Smooth muscle cell (in vitro differentiated cells): ENCODE measurements around the gene HEATR1. TPM values are rescaled to one million over a fixed set of nuclear protein-coding genes. Genes with fewer than 3 reads are reported as not detected.

Source experiments
- DNase-seq: peaks from one replicate; lab custom pipeline; 2025; ENCODE audit not compliant: unreplicated experiment; lab: John Stamatoyannopoulos, UW
- H2AFZ ChIP-seq: fragments of 200-600 bp; sonication (generic); 2 replicates; pipeline ENCODE4 v1.6.0; 2016; ENCODE audit warnings: antibody characterized with exemption, low read depth, mild to moderate bottlenecking
- H3F3A ChIP-seq: fragments of 200-600 bp; sonication (generic); 2 replicates; pipeline ENCODE4 v1.6.0; 2017; ENCODE audit warnings: antibody characterized with exemption, low read depth
- H3K27ac ChIP-seq: fragments of 200-600 bp; sonication (generic); 2 replicates; pipeline ENCODE4 v1.5.1; 2016; ENCODE audit warnings: low read depth, mild to moderate bottlenecking
- H3K27me3 ChIP-seq: fragments of 200-600 bp; sonication (generic); 2 replicates; pipeline ENCODE4 v1.6.1; 2016; ENCODE audit warnings: low read depth, mild to moderate bottlenecking
- H3K36me3 ChIP-seq: fragments of 200-600 bp; sonication (generic); 2 replicates; pipeline ENCODE4 v1.5.1; 2016; ENCODE audit warnings: low read depth
- H3K4me1 ChIP-seq: fragments of 200-600 bp; sonication (generic); 2 replicates; pipeline ENCODE4 v1.5.1; 2016; ENCODE audit warnings: low read depth
- H3K4me2 ChIP-seq: fragments of 200-600 bp; sonication (generic); 2 replicates; pipeline ENCODE4 v1.6.0; 2016; ENCODE audit warnings: mild to moderate bottlenecking
- H3K4me3 ChIP-seq: fragments of 200-600 bp; sonication (generic); 2 replicates; pipeline ENCODE4 v1.5.1; 2016; ENCODE audit warnings: mild to moderate bottlenecking
- H3K79me2 ChIP-seq: fragments of 200-600 bp; sonication (generic); 2 replicates; pipeline ENCODE4 v1.6.0; 2016; ENCODE audit warnings: low read depth, mild to moderate bottlenecking
- H3K9ac ChIP-seq: fragments of 200-600 bp; sonication (generic); 2 replicates; pipeline ENCODE4 v1.6.0; 2016; ENCODE audit warnings: low read depth
- H3K9me3 ChIP-seq: fragments of 200-600 bp; sonication (generic); replicated peaks from 2 replicates; pipeline ENCODE4 v1.5.1; 2016; ENCODE audit warnings: low read depth
- H4K20me1 ChIP-seq: fragments of 200-600 bp; sonication (generic); 2 replicates; pipeline ENCODE4 v1.6.0; 2016; ENCODE audit warnings: low read depth
- WGBS: methylation state at CpG from one replicate; pipeline ENCODE4 v1.1.7; 2016; ENCODE audit warnings: low lambda C conversion rate; 5-methylcytosine and 5-hydroxymethylcytosine counted together
- polyA plus RNA-seq: library from polyadenylated mRNA; unstranded; fragments of >200 nt; fragmentation: Nextera tagmentation; extraction: Ambion mirVana; gene quantifications from 2 replicates; pipeline ENCODE4 v1.2.1, GENCODE V29; 2016
- total RNA-seq: library from RNA; depleted of rRNA; stranded (reverse); fragments of >200 nt; gene quantifications from 2 replicates; pipeline ENCODE4 v1.2.3, GENCODE V29; 2014
- TF ChIP-seq, protein P1 (sequence below): fragments of 200-600 bp; sonication (generic); IDR thresholded peaks from 2 replicates; pipeline ENCODE4 v1.5.1; 2017; ENCODE audit warnings: borderline replicate concordance, mild to moderate bottlenecking, antibody characterized with exemption; ENCODE audit not compliant: insufficient read depth, poor library complexity, severe bottlenecking

The HEATR1 gene
- total and polyA plus RNA-seq, 2 experiments from 2014 or later: 6.9 to 25.3 TPM

DNA sequence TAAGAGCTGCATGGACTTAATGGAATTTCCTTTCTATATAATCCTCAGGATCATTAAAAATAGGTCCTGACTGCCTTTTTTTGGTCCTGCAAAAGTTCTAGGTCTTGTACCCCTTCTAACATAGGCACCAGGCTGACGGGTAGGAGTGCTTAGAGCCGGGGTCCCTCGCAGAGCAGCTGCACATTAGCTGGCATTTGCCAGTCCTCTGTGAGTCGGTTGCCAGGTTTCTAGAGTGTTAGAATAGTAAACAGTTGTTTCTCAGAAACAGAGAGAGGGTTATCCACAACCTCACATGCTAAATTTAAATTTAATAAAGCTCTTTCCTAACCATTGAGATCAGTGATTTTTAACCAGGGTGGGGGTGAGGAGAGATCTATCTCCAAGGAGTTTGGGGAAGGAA, 35.4 kb upstream of the HEATR1 start:
- no peaks in the 10 kb centered on the region for H3K36me3 ChIP-seq
- DNase-seq: no peak
- H2AFZ ChIP-seq: no peak overlapping the region
- H3K27ac ChIP-seq: no peak overlapping the region
- no peaks in the 10 kb centered on the region for H3K79me2 ChIP-seq
- H3F3A ChIP-seq: no peaks in the 10 kb centered on the region
- no peaks in the 10 kb centered on the region for H3K4me1 ChIP-seq
- TF ChIP-seq, protein P1, sequence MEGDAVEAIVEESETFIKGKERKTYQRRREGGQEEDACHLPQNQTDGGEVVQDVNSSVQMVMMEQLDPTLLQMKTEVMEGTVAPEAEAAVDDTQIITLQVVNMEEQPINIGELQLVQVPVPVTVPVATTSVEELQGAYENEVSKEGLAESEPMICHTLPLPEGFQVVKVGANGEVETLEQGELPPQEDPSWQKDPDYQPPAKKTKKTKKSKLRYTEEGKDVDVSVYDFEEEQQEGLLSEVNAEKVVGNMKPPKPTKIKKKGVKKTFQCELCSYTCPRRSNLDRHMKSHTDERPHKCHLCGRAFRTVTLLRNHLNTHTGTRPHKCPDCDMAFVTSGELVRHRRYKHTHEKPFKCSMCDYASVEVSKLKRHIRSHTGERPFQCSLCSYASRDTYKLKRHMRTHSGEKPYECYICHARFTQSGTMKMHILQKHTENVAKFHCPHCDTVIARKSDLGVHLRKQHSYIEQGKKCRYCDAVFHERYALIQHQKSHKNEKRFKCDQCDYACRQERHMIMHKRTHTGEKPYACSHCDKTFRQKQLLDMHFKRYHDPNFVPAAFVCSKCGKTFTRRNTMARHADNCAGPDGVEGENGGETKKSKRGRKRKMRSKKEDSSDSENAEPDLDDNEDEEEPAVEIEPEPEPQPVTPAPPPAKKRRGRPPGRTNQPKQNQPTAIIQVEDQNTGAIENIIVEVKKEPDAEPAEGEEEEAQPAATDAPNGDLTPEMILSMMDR: no peak
- no peaks in the 10 kb centered on the region for H4K20me1 ChIP-seq
- no peak overlapping the region for H3K4me3 ChIP-seq
- WGBS: 85% methylated on average over 4 of the region's 4 CpGs
- H3K9ac ChIP-seq: no peak overlapping the region
- H3K27me3 ChIP-seq: peaks cover 4% of the 10 kb centered on the region
- H3K9me3 ChIP-seq: no peaks in the 10 kb centered on the region
- H3K4me2 ChIP-seq: no peak overlapping the region

DNA sequence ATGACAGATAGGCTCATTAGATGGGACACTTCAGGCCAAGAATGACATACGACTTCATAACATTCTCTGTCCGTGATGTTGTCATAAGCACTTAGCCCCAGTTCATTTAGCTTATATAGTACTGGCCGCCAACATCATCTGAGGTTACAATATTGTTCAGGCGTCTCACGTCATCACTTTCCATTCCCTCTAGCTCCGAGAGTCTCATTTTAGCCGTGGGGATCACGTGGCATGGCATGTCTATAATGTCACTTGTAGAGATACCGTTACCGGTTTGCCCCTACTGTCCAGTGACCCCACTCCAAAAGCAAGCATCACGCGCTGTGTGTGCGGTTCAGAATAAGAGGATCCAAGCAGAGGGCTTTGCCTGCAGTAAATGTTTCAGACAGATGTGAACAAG, 34.6 kb upstream of the HEATR1 start:
- Histone ChIP-seq H2AFZ (no peak overlapping the region), H3K36me3 (no peaks in the 10 kb centered on the region), H3K27ac (no peak overlapping the region), H3K4me1 (no peaks in the 10 kb centered on the region), H3K79me2 (no peaks in the 10 kb centered on the region), H3K27me3 (peaks cover 4% of the 10 kb centered on the region), H3F3A (no peaks in the 10 kb centered on the region), H4K20me1 (no peaks in the 10 kb centered on the region), H3K4me3 (no peak overlapping the region), H3K9me3 (no peaks in the 10 kb centered on the region), H3K9ac (no peak overlapping the region), H3K4me2 (no peak overlapping the region)
- no peak for DNase-seq
- 94% methylated on average over 13 of the region's 13 CpGs for WGBS
- TF ChIP-seq, protein P1: no peak

DNA sequence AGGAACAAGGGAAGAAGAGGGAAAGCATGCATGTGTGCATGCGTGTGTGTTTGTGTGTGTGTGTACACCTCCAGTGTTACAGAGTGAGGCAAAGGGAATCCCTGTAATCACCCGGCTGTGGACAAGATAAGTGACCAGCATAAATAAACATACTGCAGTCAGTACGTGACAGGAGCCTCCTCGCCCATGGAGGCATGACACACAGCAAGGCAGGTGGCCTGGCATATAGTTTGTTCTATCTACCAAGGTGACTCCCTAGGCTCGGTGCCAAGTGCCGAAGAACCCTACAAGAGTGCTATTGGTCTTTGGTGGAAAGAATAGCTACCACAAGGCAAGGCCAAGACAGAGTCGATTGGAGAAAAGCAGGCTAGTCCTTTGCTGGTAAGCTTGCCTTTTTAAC, 31.7 kb upstream of the HEATR1 start:
- Histone ChIP-seq H3K9ac (no peak overlapping the region), H3K4me1 (no peaks in the 10 kb centered on the region), H3F3A (no peaks in the 10 kb centered on the region), H2AFZ (no peak overlapping the region), H3K36me3 (no peaks in the 10 kb centered on the region), H3K9me3 (no peaks in the 10 kb centered on the region), H3K79me2 (no peaks in the 10 kb centered on the region), H3K27me3 (peaks cover 4% of the 10 kb centered on the region), H3K4me2 (no peak overlapping the region), H3K27ac (no peak overlapping the region), H3K4me3 (no peak overlapping the region), H4K20me1 (no peaks in the 10 kb centered on the region)
- TF ChIP-seq, protein P1: no peak
- 92% methylated on average over 7 of the region's 7 CpGs for WGBS
- DNase-seq: no peak

DNA sequence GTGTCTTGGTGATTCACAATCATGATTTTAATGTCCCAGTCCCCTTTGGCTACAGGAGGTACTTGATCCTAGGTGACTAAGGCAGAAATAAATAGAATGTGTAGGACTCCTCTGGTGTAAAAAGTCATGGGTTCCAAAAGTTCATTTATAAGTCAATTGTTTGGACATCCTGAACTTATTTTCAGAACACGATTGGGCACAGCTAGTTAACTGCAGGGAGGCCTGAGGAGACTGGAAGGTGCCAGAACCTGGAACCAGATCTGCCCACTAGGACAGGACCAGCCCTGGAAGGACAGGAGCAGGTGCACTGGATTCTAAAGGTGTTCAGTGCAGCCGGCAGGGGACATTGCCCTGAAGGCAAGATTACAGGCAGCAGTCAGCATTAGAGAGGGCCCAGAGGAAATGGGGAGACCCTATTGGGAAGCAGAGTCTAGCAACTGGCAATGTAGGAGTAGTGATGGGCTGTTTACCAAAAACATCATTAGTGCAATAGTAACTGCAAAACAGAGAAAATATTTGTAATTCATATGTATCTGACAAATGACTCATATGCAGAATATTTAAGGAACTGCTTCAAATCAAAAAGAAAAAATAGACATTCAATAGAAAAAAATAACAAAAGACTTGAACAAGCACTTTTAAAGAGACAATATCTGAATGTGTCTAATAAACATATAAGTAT, 23.6 kb upstream of the HEATR1 start:
- Histone ChIP-seq H3K27ac (no peak overlapping the region), H3K9ac (no peak overlapping the region), H3K79me2 (no peaks in the 10 kb centered on the region), H3K27me3 (no peaks in the 10 kb centered on the region), H3K36me3 (no peaks in the 10 kb centered on the region), H4K20me1 (no peaks in the 10 kb centered on the region), H3K4me2 (no peak overlapping the region), H2AFZ (no peak overlapping the region), H3K9me3 (no peaks in the 10 kb centered on the region), H3F3A (no peaks in the 10 kb centered on the region), H3K4me3 (no peak overlapping the region), H3K4me1 (no peaks in the 10 kb centered on the region)
- TF ChIP-seq, protein P1: no peak
- WGBS: 79% methylated on average over 2 of the region's 2 CpGs
- DNase-seq: no peak
